ENCODE results near the gene MINDY4. TPM values are rescaled to one million over a fixed set of nuclear protein-coding genes. Genes with fewer than 3 reads are reported as not detected.

MINDY4 gene
- polyA plus RNA-seq, 3 donors = 0.15 to 0.17 TPM; not detected in 1

- H3K27me3 ChIP-seq (ENCODE audit: control insufficient read depth in 2 of 2, insufficient read depth in 2 of 2, low read length in 2 of 2) = no peaks in the 10 kb centered on the region
- H4K20me1 ChIP-seq (ENCODE audit: insufficient read depth, low read length) = no peaks in the 10 kb centered on the region
- H3K4me3 ChIP-seq (replicated peaks in 1 of 3; ENCODE audit: low read depth in 2 of 3, low read length in 3 of 3) = no peak overlapping the region
- no peak for DNase-seq
- no peak overlapping the region for H3K27ac Mint-ChIP-seq
- H3K27ac ChIP-seq (ENCODE audit: low read depth in 1 of 2, low read length in 2 of 2) = no peak overlapping the region
- TF ChIP-seq CTCF (IDR thresholded peaks at IDR 0.05) = no peak
- H3K4me2 ChIP-seq (replicated peaks; ENCODE audit: extremely low read depth, low read length, poor library complexity, severe bottlenecking) = no peak overlapping the region
- H3K79me2 ChIP-seq (ENCODE audit: insufficient read depth, low read length) = no peaks in the 10 kb centered on the region
- no peaks in the 10 kb centered on the region for H3K36me3 ChIP-seq (replicated peaks in 1 of 2; ENCODE audit: control insufficient read depth in 1 of 2, insufficient read depth in 2 of 2, low read length in 2 of 2)
- no peak overlapping the region for H3K4me3 Mint-ChIP-seq
- 57% methylated on average over 1 of the region's 4 CpGs for WGBS (ENCODE audit: insufficient coverage)
- no peaks in the 10 kb centered on the region for H3K4me1 Mint-ChIP-seq
- H3K27me3 Mint-ChIP-seq (ENCODE audit: low read depth in 3 of 3) = peaks cover 0 to 2% (median 0%) of the 10 kb centered on the region in 3 donors
- H3K4me1 ChIP-seq (ENCODE audit: control insufficient read depth in 1 of 2, insufficient read depth in 2 of 2, low read length in 2 of 2) = no peaks in the 10 kb centered on the region
- no peaks in the 10 kb centered on the region for H3K9me3 ChIP-seq (replicated peaks in 1 of 2; ENCODE audit: control insufficient read depth in 1 of 2, insufficient read depth in 1 of 2, low read length in 2 of 2)
- H3K9me3 Mint-ChIP-seq = peaks cover 0 to 3% (median 0%) of the 10 kb centered on the region in 7 donors
- no peaks in the 10 kb centered on the region for H3K36me3 Mint-ChIP-seq
- intact Hi-C loops (cut with micrococcal nuclease) = no loop called here
- no peak overlapping the region for H2AFZ ChIP-seq (ENCODE audit: insufficient read depth, low read depth, low read length, poor library complexity, severe bottlenecking)
- no peak overlapping the region for H3K9ac ChIP-seq (ENCODE audit: insufficient read depth, low read length, poor library complexity, severe bottlenecking)
Observed at GRCh38 chr7:30865076-30865475, 93.9 kb downstream of the MINDY4 start.

DNA sequence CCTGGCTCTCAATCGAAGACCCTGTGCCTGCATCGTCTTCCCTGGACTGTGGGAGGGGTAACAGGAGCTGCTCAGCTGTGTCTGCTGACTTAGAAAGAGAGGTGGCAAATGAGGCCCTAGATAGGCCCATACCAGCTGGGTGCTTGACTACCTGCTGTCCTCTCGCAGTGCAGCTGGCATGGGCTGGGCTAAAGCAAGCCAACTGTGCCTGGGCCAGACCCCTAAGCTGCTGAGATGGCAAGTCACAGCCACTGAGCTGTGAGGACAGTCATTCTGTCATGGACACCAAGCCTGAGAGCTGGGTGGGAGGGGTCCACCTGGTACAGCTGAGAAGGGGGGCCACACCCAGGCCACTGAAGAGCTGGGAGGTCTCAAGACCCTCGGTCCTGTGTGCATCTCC is 94.6 kb downstream of the MINDY4 start:
- Mint-ChIP-seq H3K4me3 (no peak overlapping the region), H3K27me3 (ENCODE audit: low read depth in 3 of 3) (peaks cover 0 to 2% (median 0%) of the 10 kb centered on the region in 3 donors), H3K9me3 (peaks cover 0 to 3% (median 0%) of the 10 kb centered on the region in 7 donors), H3K4me1 (no peaks in the 10 kb centered on the region), H3K27ac (no peak overlapping the region), H3K36me3 (no peaks in the 10 kb centered on the region)
- intact Hi-C loops (cut with micrococcal nuclease) = no loop called here
- no peak overlapping the region for H3K4me3 ChIP-seq (replicated peaks in 1 of 3; ENCODE audit: low read depth in 2 of 3, low read length in 3 of 3)
- no peak overlapping the region for H3K9ac ChIP-seq (ENCODE audit: insufficient read depth, low read length, poor library complexity, severe bottlenecking)
- no peaks in the 10 kb centered on the region for H3K36me3 ChIP-seq (replicated peaks in 1 of 2; ENCODE audit: control insufficient read depth in 1 of 2, insufficient read depth in 2 of 2, low read length in 2 of 2)
- H4K20me1 ChIP-seq (ENCODE audit: insufficient read depth, low read length) = no peaks in the 10 kb centered on the region
- DNase-seq = no peak
- H3K27me3 ChIP-seq (ENCODE audit: control insufficient read depth in 2 of 2, insufficient read depth in 2 of 2, low read length in 2 of 2) = no peaks in the 10 kb centered on the region
- WGBS (ENCODE audit: insufficient coverage) = 93% methylated on average over 3 of the region's 4 CpGs
- H3K4me2 ChIP-seq (replicated peaks; ENCODE audit: extremely low read depth, low read length, poor library complexity, severe bottlenecking) = no peak overlapping the region
- no peaks in the 10 kb centered on the region for H3K4me1 ChIP-seq (ENCODE audit: control insufficient read depth in 1 of 2, insufficient read depth in 2 of 2, low read length in 2 of 2)
- no peak for TF ChIP-seq CTCF (IDR thresholded peaks at IDR 0.05)
- no peak overlapping the region for H3K27ac ChIP-seq (ENCODE audit: low read depth in 1 of 2, low read length in 2 of 2)
- H3K9me3 ChIP-seq (replicated peaks in 1 of 2; ENCODE audit: control insufficient read depth in 1 of 2, insufficient read depth in 1 of 2, low read length in 2 of 2) = no peaks in the 10 kb centered on the region
- H3K79me2 ChIP-seq (ENCODE audit: insufficient read depth, low read length) = no peaks in the 10 kb centered on the region
- no peak overlapping the region for H2AFZ ChIP-seq (ENCODE audit: insufficient read depth, low read depth, low read length, poor library complexity, severe bottlenecking)
